Ascending aorta (tissue), 2 donors: ENCODE measurements around the gene PLEKHG5. TPM values are rescaled to one million over a fixed set of nuclear protein-coding genes. Genes with fewer than 3 reads are reported as not detected.

Source experiments
- DNase-seq, 2 donors: peaks; one replicate each; pipeline ENCODE4 v3.0.0-alpha.2; 2019; ENCODE audit warnings: low spot score in 2 of 2
- H3K27ac ChIP-seq, 2 donors: fragments of 200-600 bp; sonication (generic); one replicate each; pipeline ENCODE4 v1.5.1; 2016 to 2017; ENCODE audit warnings: mild to moderate bottlenecking in 1 of 2
- H3K27me3 ChIP-seq: fragments of 200-600 bp; sonication (generic); one replicate; pipeline ENCODE4 v1.5.1; 2017
- H3K36me3 ChIP-seq, 2 donors: fragments of 200-600 bp; sonication (generic); one replicate each; pipeline ENCODE4 v1.5.1; 2016
- H3K4me1 ChIP-seq, 2 donors: fragments of 200-600 bp; sonication (generic); one replicate each; pipeline ENCODE4 v1.5.1; 2016 to 2017; ENCODE audit warnings: mild to moderate bottlenecking in 1 of 2
- H3K4me3 ChIP-seq, 2 donors: fragments of 200-600 bp; sonication (generic); one replicate each; pipeline ENCODE4 v1.5.1; 2016 to 2017; ENCODE audit warnings: mild to moderate bottlenecking in 1 of 2
- H3K9me3 ChIP-seq, 2 donors: fragments of 200-600 bp; sonication (generic); one replicate each; pipeline ENCODE4 v1.5.1; 2016
- CTCF ChIP-seq, 3 experiments: fragments of 200-600 bp in 2 of 3; fragments of 450-650 bp in 1 of 3; sonication (generic) in 2 of 3; IDR thresholded peaks; one replicate each; pipeline ENCODE4 v1.5.1; 2016 to 2019; ENCODE audit warnings: antibody characterized with exemption in 3 of 3, mild to moderate bottlenecking in 1 of 3, moderate library complexity in 1 of 3
- intact Hi-C: fragments of 100-400 bp; cut with DNase I; formaldehyde crosslinking; loops from one replicate; pipeline ENCODE4 v1.15.1; 2023
- total RNA-seq: library from RNA; depleted of rRNA; stranded (reverse); fragments of >200 nt; gene quantifications from one replicate; pipeline ENCODE4 v1.1.0, GENCODE V29; 2016

Gene PLEKHG5
- total RNA-seq, 1 donor from 2014 or later: 11.4 TPM

DNA sequence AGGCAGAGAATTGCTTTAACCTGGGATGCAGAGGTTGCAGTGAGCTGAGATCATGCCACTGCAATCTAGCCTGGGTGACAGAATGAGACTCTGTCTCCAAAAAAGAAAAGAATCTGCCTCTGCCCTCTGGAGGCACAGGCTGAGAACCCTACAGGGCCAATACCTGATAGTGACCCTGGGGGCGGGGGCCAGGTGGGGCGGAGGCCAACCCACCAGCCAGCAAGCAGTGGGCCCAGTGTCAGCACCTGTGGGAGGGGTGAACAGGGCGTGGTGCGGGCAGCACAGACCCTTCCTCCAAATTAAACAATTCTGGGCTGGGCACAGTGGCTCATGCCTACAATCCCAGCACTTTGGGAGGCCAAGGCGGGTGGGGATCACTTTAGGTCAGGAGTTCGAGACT is 19.0 kb upstream of the PLEKHG5 start:
- TF ChIP-seq CTCF (IDR thresholded peaks at IDR 0.05): no peak
- no peak overlapping the region for H3K27ac ChIP-seq
- no peak for DNase-seq
- H3K9me3 ChIP-seq: no peaks in the 10 kb centered on the region
- no peaks in the 10 kb centered on the region for H3K27me3 ChIP-seq
- no peak overlapping the region for H3K4me3 ChIP-seq
- intact Hi-C loops: no loop called here
- no peaks in the 10 kb centered on the region for H3K36me3 ChIP-seq
- peaks cover 6 to 8% of the 10 kb centered on the region in 2 donors for H3K4me1 ChIP-seq

GRCh38 chr1:6509919-6510291 is 18.4 kb upstream of the PLEKHG5 start:
- intact Hi-C loops: no loop called here
- TF ChIP-seq CTCF (IDR thresholded peaks at IDR 0.05): no peak
- no peak for DNase-seq
- Histone ChIP-seq H3K27ac (no peak overlapping the region), H3K4me3 (no peak overlapping the region), H3K36me3 (no peaks in the 10 kb centered on the region), H3K9me3 (no peaks in the 10 kb centered on the region), H3K27me3 (no peaks in the 10 kb centered on the region), H3K4me1 (peaks cover 6 to 8% of the 10 kb centered on the region in 2 donors)

- H3K27me3 ChIP-seq: no peaks in the 10 kb centered on the region
- peaks cover 6 to 8% of the 10 kb centered on the region in 2 donors for H3K4me1 ChIP-seq
- no peaks in the 10 kb centered on the region for H3K9me3 ChIP-seq
- H3K4me3 ChIP-seq: no peak overlapping the region
- intact Hi-C loops: no loop called here
- DNase-seq: no peak
- no peak overlapping the region for H3K27ac ChIP-seq
- H3K36me3 ChIP-seq: no peaks in the 10 kb centered on the region
- no peak for TF ChIP-seq CTCF (IDR thresholded peaks at IDR 0.05)
These were observed 17.9 kb upstream of the PLEKHG5 start for GRCh38 chr1:6509220-6509918.

DNA sequence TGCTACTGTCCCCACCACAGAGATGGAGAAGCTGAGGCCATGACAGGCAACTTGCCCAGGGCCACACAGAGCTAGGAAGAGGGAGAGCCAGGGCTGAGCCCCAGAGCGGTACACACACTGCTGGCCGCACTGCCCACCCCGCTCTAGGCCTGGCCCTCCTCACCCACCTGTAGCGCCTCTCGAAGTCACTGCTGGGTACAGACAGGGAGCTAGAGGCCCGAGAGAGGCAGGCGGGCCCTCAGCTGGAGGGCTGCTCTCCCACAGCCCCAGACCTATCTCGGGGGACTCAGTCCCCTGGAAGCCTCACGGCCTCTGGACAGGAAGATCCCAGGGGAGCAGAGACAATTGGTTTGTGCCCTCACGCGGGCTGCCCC is 17.3 kb upstream of the PLEKHG5 start:
- Histone ChIP-seq H3K4me3 (no peak overlapping the region), H3K9me3 (no peaks in the 10 kb centered on the region), H3K27me3 (no peaks in the 10 kb centered on the region), H3K27ac (no peak overlapping the region), H3K4me1 (peaks cover 6 to 8% of the 10 kb centered on the region in 2 donors), H3K36me3 (no peaks in the 10 kb centered on the region)
- TF ChIP-seq CTCF (IDR thresholded peaks at IDR 0.05): no peak
- DNase-seq: no peak
- intact Hi-C loops: no loop called here

DNA sequence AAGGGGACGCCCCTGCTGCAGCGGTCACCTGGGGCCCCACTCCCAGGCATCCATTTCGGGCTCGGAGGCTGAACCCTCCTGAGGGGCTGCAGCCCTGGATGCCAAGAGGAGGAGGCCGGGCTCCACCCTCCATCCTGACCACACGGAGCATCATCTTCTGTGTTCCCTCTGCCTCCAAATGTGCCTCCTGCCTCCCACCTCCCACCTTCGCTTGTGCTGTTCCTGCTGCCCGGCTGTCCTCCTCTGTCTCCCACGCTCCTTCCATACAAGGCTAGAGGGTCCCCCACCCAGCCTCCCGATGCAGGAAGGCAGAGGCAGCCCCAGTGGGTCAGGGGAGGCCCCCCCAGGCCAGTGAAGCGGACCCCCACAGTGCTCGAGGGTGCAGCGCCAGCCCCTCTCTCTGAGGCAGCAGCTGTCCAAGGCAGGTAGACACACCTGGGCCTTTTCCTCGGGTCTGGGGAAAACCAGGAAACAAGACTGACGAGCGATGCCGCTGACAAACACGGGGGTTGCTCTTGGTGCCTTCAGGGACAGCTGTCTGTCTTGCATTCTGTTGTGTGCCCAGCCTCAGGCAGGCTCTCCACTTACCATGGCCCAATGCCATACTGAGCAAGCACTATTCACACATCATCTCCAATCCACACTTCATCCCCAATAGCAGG is 16.8 kb upstream of the PLEKHG5 start:
- no peak for DNase-seq
- no peaks in the 10 kb centered on the region for H3K9me3 ChIP-seq
- no peak overlapping the region for H3K27ac ChIP-seq
- H3K4me3 ChIP-seq: no peak overlapping the region
- no peaks in the 10 kb centered on the region for H3K27me3 ChIP-seq
- intact Hi-C loops: no loop called here
- TF ChIP-seq CTCF (IDR thresholded peaks at IDR 0.05): no peak
- H3K4me1 ChIP-seq: peaks cover 6 to 8% of the 10 kb centered on the region in 2 donors
- no peaks in the 10 kb centered on the region for H3K36me3 ChIP-seq
